BJ (cell line): ENCODE measurements around the gene EGLN2. TPM values are rescaled to one million over a fixed set of nuclear protein-coding genes. Genes with fewer than 3 reads are reported as not detected.
"Not testable (repeated sequence)": the region's sequence is repeated elsewhere in the genome, so short reads cannot be mapped to it uniquely, and the experiment has no call there.

Experiments used
- CTCF ChIA-PET: fragments of 350-600 bp; formaldehyde crosslinking; extraction: SDS; loops from one replicate; lab custom pipeline; 2021; ENCODE audit warnings: antibody characterized with exemption, inconsistent platforms; lab: Yijun Ruan, JAX
- POLR2A ChIA-PET: fragments of 300-600 bp; sonication (Branson Sonifier 250); formaldehyde crosslinking; extraction: SDS; loops from one replicate; lab custom pipeline; 2021; ENCODE audit warnings: antibody characterized with exemption; lab: Charles Lee
- DNase-seq: peaks from one replicate; pipeline ENCODE4 v3.0.0-alpha.2; 2011; ENCODE audit warnings: low read depth
- H3K27me3 ChIP-seq: 2 replicates; pipeline ENCODE4 v1.6.0; 2011; ENCODE audit warnings: low read length; ENCODE audit not compliant: control insufficient read depth, insufficient read depth
- H3K36me3 ChIP-seq: 2 replicates; pipeline ENCODE4 v1.5.1; 2011; ENCODE audit warnings: low read length; ENCODE audit not compliant: control insufficient read depth, insufficient read depth
- H3K4me3 ChIP-seq: 2 replicates; pipeline ENCODE4 v1.5.1; 2011; ENCODE audit warnings: low read depth, mild to moderate bottlenecking, control low read depth, low read length
- polyA plus RNA-seq: library from polyadenylated mRNA; depleted of rRNA; stranded (reverse); fragments of >200 nt; gene quantifications from 2 replicates; pipeline ENCODE4 v1.2.3, GENCODE V29; 2011
- TF ChIP-seq, protein P1 (sequence below): IDR thresholded peaks from 2 replicates; pipeline ENCODE4 v1.5.1; 2011; ENCODE audit warnings: low read depth, mild to moderate bottlenecking, control low read depth, inconsistent platforms, low read length, moderate library complexity; ENCODE audit not compliant: insufficient read depth

The EGLN2 gene
- polyA plus RNA-seq, 1 experiment: 65.5 TPM

DNA sequence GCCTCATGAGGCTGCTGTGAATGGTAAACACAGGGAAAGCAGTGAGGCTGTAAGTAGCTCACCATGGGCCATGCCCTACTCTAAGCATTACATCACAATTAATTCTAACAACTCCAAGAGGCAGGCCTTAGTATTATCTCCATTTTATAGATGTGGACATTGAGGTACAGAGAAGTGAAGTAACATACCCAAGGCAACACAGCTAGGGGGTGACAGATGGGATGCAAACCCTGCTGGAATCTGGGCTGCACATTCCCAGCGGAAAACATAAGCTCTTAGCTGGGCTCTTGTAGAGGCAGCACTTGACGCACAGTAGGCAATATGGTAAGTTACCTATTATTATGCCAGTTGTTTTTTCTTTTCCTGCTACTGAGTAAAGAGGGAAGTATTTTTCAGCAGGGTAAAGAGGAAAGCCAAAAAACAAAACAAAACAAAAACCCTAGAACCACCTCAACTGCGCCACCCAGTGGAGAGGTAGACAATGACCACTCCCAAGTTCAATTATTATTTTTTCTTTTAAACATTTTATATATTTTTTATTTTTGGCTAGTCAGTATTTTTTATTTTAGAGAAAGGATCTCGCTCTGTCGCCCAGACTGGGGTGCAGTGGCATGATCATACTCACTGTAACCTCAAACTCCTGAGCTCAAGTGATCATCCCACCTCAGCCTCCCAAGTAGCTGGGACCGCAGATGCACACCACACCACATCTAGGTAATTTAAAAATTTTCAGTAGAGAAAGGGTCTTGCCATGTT is 20.7 kb downstream of the EGLN2 start:
- H3K4me3 ChIP-seq, H3K36me3 ChIP-seq, POLR2A ChIA-PET, DNase-seq, H3K27me3 ChIP-seq: not testable (repeated sequence)
- CTCF ChIA-PET: interaction anchor here (0.6 to 3.0 kb wide), 17 partner anchors 9 to 544 kb away, joined by 3 to 36 read pairs (median 4); partner anchors contain the start of genes COQ8B and ITPKC
- TF ChIP-seq, protein P1, sequence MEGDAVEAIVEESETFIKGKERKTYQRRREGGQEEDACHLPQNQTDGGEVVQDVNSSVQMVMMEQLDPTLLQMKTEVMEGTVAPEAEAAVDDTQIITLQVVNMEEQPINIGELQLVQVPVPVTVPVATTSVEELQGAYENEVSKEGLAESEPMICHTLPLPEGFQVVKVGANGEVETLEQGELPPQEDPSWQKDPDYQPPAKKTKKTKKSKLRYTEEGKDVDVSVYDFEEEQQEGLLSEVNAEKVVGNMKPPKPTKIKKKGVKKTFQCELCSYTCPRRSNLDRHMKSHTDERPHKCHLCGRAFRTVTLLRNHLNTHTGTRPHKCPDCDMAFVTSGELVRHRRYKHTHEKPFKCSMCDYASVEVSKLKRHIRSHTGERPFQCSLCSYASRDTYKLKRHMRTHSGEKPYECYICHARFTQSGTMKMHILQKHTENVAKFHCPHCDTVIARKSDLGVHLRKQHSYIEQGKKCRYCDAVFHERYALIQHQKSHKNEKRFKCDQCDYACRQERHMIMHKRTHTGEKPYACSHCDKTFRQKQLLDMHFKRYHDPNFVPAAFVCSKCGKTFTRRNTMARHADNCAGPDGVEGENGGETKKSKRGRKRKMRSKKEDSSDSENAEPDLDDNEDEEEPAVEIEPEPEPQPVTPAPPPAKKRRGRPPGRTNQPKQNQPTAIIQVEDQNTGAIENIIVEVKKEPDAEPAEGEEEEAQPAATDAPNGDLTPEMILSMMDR: peak; percentile 69

DNA sequence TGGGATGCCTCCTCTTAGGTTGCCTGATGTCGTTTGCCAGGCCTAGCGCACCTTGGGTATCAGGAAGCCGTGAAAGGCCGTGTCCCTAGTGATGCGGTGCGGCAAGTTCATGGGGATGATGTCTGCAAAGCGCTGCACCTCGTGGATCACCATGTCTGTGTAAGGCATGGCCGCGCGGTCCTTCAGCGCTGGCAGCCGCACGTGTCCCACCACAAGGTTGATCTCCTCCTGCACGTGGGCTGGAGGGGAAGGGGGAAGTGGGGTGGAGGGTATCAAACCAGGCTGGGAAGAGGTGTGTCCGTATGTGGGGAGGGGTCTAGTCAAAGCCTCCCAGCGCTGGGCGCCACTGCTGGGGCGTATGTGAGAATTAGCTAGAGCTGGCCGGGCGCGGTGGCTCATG is 23.2 kb downstream of the EGLN2 start:
- DNase-seq: no peak
- Histone ChIP-seq H3K27me3 (no peaks in the 10 kb centered on the region), H3K4me3 (no peak overlapping the region), H3K36me3 (peaks cover 4% of the 10 kb centered on the region)
- ChIA-PET POLR2A (no interaction called here), CTCF (interaction anchor here (3.2 kb wide), 1 partner anchor 160 kb away, joined by 13 read pairs; no protein-coding TSS in a partner anchor)
- TF ChIP-seq, protein P1: no peak

DNA sequence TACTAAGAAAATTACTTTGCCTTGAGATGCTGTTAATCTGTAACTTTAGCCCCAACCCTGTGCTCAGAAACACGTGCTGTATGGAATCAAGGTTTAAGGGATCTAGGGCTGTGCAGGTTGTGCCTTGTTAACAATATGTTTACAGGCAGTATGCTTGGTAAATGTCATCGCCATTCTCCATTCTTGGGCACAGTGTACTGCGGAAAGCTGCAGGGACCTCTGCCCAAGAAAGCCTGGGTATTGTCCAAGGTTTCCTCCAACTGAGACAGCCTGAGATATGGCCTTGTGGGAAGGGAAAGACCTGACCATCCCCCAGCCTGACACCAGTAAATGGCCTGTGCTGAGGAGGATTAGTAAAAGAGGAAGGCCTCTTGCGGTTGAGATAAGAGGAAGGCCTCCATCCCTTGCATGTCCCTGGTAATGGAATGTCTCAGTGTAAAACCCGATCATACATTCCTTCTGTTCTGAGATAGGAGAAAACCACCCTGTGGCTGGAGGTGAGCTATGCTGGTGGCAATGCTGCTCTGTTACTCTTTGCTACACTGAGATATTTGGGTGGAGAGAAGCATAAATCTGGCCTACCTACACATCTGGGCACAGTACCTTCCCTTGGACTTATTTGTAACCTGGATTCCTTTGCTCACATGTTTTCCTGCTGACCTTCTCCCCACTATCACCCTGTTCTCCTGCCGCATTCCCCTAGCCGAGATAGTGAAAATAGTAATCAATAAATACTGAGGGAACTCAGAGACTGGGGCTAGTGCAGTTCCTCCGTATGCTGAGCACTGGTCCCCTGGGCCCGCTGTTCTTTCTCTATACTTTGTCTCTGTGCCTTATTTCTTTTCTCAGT is 23.9 kb downstream of the EGLN2 start:
- H3K27me3 ChIP-seq, POLR2A ChIA-PET, DNase-seq, H3K4me3 ChIP-seq, H3K36me3 ChIP-seq: not testable (repeated sequence)
- CTCF ChIA-PET: interaction anchor here (3.2 kb wide), 1 partner anchor 160 kb away, joined by 13 read pairs; no protein-coding TSS in a partner anchor

DNA sequence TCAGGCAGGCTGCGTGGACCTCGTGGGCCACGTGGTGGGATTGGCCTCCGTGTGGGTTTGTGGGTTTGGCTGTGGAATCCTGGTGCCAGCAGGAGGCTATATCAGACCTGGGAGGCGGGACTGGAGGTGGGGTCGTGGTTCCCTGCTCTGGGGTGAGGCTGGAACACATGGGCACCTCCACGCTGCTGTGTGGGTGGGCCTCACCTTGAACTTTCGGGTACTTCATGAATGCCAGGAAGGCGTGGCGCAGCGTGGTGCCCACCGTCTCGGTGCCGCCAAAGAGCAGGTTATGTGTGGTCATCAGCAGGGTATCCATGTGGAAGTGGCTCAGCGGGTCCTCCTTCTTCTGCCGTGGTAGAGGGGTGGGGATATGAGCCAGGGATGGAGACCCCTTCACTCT is 25.9 kb downstream of the EGLN2 start:
- H3K27me3 ChIP-seq, H3K4me3 ChIP-seq, DNase-seq, H3K36me3 ChIP-seq, POLR2A ChIA-PET: not testable (repeated sequence)
- CTCF ChIA-PET: interaction anchor here (1.3 to 3.2 kb wide), 2 partner anchors 18 to 162 kb away, joined by 5 to 13 read pairs; no protein-coding TSS in a partner anchor

DNA sequence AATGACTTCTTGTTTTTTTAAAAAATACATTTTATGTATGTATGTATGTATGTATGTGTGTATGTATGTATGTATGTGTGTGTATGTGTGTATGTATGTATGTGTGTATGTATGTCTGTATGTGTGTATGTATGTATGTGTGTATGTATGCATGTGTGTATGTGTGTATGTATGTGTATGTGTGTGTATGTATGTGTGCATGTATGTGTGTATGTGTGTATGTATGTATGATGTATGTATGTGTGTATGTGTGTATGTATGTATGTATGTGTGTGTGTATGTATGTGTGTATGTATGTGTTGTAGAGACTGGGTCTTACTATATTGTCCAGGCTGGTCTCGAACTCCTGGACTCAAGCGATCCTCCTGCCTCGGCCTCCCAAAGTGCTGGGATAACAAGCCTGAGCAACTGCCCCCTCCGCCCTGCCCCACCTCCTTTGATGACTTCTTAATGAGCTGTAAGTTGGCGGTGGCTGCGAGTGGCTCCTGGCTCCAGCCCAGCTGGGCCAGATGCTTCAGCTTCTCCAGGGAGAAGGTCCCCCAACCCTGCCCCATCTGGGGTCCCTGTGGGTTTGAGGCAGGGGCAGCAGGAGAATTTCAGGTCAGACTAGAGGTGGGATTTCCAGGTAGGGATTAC is 26.6 kb downstream of the EGLN2 start:
- H3K27me3 ChIP-seq, H3K4me3 ChIP-seq, DNase-seq, H3K36me3 ChIP-seq, POLR2A ChIA-PET: not testable (repeated sequence)
- CTCF ChIA-PET: interaction anchor here (3.2 kb wide), 1 partner anchor 163 kb away, joined by 13 read pairs; no protein-coding TSS in a partner anchor

DNA sequence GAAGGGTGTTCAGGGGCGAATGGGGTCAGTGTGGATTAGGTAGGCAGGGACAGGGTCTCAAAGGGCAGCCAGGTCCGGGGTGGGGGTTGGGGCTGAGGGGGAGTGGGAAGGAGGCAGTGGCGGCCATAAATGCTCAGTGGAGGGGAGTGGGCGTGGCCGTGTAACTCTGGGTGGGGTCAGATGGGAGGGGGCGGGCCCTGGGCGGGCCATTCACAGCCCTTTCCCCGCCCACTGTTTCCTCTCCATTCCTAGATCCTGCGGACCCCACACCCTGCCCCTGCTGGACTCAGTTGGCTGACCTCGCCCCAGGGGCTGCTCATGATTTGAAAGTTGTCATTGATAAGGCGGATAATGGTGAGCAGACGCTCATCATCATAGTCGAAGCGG is 27.3 kb downstream of the EGLN2 start:
- CTCF ChIA-PET, H3K4me3 ChIP-seq, POLR2A ChIA-PET, H3K27me3 ChIP-seq, DNase-seq, H3K36me3 ChIP-seq: not testable (repeated sequence)

DNA sequence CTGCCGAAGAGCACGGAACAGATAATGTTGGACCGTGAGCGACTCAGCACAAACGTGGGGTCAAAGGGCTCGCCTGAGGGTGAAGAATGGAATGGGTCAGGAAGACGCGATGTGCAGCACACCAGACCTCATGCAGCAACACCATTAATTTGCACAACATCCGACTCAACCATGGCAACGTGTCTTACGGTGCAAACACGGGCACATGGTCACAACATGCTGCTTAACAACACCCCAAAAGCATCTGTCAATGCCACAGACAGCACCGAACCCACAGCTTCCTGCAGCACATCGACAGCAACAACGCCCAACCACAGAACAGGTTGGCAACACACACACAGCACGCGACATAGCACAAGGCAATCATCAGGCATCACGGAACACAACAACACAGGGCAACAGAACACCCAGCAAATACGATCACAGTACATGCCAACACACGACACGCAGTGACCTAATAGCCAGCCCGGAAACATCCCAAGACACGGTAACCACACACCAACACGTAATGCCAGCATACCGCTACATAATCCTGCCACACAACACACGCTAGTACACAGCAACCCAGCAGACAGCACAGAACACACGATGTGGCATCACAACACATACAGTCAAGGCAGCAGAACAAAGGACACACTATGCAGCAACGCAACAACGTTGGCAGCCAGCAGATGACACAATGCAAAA is 27.9 kb downstream of the EGLN2 start:
- POLR2A ChIA-PET, CTCF ChIA-PET: not testable (repeated sequence)

More for the DNA sequence above, 27.9 kb downstream of the EGLN2 start:
- not testable (repeated sequence) for H3K4me3 ChIP-seq, DNase-seq, H3K27me3 ChIP-seq, H3K36me3 ChIP-seq
